K562 (cell line): ENCODE results near the gene WWTR1. TPM values are rescaled to one million over a fixed set of nuclear protein-coding genes. Genes with fewer than 3 reads are reported as not detected.

Experiments
- ARHGAP35 ChIP-seq: fragments of 450-650 bp; IDR thresholded peaks from 2 replicates; pipeline ENCODE4 v1.6.1; 2018; ENCODE audit not compliant: partially characterized antibody
- C11orf30 ChIP-seq: fragments of 450-650 bp; IDR thresholded peaks from 2 replicates; pipeline ENCODE4 v1.6.1; 2016; ENCODE audit warnings: low read depth, mild to moderate bottlenecking
- CHD7 ChIP-seq: fragments of 200-600 bp; sonication (generic); IDR thresholded peaks from one replicate; pipeline ENCODE4 v1.6.1; 2012; ENCODE audit warnings: mild to moderate bottlenecking, low read depth, low read length, inconsistent platforms
- E4F1 ChIP-seq: fragments of 250-450 bp; sonication (Bioruptor Pico); IDR thresholded peaks from 2 replicates; pipeline ENCODE4 v1.5.0; 2021; ENCODE audit warnings: mild to moderate bottlenecking, borderline replicate concordance
- ESRRA ChIP-seq: fragments of 450-650 bp; IDR thresholded peaks from 2 replicates; pipeline ENCODE4 v1.6.1; 2014; ENCODE audit warnings: low read depth, mild to moderate bottlenecking, moderate library complexity, borderline replicate concordance
- MEF2D ChIP-seq: conservative IDR thresholded peaks from 2 replicates; pipeline ENCODE4 v1.6.1; 2016; ENCODE audit warnings: low read depth, missing genetic modification characterization, missing compliant biosample characterization
- YY1 ChIP-seq, 3 experiments: IDR thresholded peaks; 2 replicates each; pipeline ENCODE4 v1.6.1; 2011; ENCODE audit warnings: low read length in 2 of 3, mild to moderate bottlenecking in 2 of 3, moderate library complexity in 2 of 3, borderline replicate concordance in 1 of 3, control low read depth in 1 of 3, low read depth in 1 of 3; ENCODE audit not compliant: insufficient read depth in 3 of 3, insufficient replicate concordance in 2 of 3, control insufficient read depth in 1 of 3, insufficient read length in 1 of 3; ENCODE audit errors: extremely low read depth in 1 of 3
- ZBTB33 ChIP-seq: sonication (generic); formaldehyde crosslinking; IDR thresholded peaks from 2 replicates; pipeline ENCODE4 v1.8.1; 2023; ENCODE audit warnings: mild to moderate bottlenecking, missing genetic modification reagents
- polyA plus RNA-seq, 8 experiments: library from polyadenylated mRNA; depleted of rRNA in 4 of 8; stranded (reverse) in 5 of 8; unstranded in 3 of 8; fragments of >200 nt; fragmentation: Nextera tagmentation in 2 of 8; fragmentation: Illumina TruSeq in 1 of 8; extraction: Ambion mirVana in 2 of 8; extraction: Trizol in 1 of 8; gene quantifications; 2 replicates each; pipeline versions ENCODE4 v1.2.1 to v1.2.3, GENCODE V29; 2011 to 2014; ENCODE audit warnings: inconsistent platforms in 1 of 8, missing spikeins in 1 of 8
- total RNA-seq, 7 experiments: library from RNA; depleted of rRNA in 6 of 7; stranded (reverse); fragments of >200 nt in 6 of 7; fragmentation: Illumina TruSeq in 2 of 7; extraction: Trizol in 2 of 7; gene quantifications; 2 replicates each; pipeline versions ENCODE4 v1.2.1 to v1.2.3, GENCODE V29; 2011 to 2021; ENCODE audit warnings: low replicate concordance in 1 of 7

WWTR1 gene
- total and polyA plus RNA-seq, 9 of the 15 experiments (the other 6 are each of a cell fraction or from before 2014, with no cell fraction given): 0.04 to 1.5 (median 0.60) TPM

GRCh38 chr3:149496891-149497290 lies 160.9 kb downstream of the WWTR1 start (continued):
- TF ChIP-seq CHD7 (no peak), E4F1 (CRISPR knock-in tag) (no peak), ESRRA (no peak), YY1 (IDR thresholded peaks at IDR 0.05; ENCODE audit: borderline replicate concordance in 1 of 3, control insufficient read depth in 1 of 3, extremely low read depth in 1 of 3, insufficient read depth in 3 of 3, insufficient read length in 1 of 3, insufficient replicate concordance in 2 of 3, low read depth in 1 of 3, low read length in 2 of 3) (no peak), ARHGAP35 (no peak), C11orf30 (no peak), MEF2D (tag) (no peak), ZBTB33 (CRISPR knock-in tag) (no peak)
